HG02798 (cell line): ENCODE measurements around the gene PODN.

Source experiments
- ATAC-seq: cut with Tn5 transposase; IDR thresholded peaks from one replicate; pipeline ENCODE4 v1.9.1; 2021; ENCODE audit warnings: mild to moderate bottlenecking; ENCODE audit not compliant: unreplicated experiment, poor library complexity

PODN gene

DNA sequence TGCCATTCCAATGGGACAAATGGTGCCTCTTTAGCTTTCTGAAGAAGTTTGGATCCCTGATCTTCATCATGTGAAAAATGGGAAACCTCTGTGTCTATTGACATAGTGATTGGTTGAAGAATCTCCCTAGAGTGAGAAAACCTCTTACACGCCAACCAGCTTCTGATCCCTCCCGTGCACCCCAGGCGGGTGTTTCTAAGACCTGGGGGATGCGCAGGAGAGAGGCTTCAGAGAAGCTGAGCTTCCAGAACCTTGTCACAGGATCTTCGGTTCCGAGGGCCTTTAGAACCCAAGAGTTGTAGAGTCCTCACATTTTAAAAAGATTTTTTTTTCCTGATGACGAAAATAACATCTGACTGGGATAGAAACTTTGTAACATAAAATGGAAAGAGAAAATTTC, 11.3 kb downstream of the PODN start:
- ATAC-seq, result no peak

DNA sequence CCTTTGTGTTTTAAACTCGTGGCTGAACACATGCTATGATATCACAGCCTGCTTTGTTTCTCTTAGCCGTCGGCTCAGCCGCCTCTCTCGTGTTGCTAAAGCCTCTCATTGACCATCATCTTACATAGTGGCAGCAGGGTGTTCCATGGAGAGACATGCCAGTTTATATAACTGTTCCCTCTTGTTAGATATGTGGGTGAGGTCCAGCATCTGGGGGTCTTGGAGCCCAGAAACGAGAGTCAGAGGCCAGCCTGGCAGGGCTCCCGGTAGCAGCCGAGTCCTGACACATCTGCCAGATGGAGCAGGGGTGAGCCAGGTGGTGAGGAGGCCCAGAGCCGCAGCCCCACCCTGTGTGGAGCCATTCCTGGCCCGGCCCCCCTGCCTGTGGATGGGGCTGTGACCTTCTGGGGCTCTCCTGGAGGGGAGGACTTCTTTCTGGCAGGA, 11.9 kb downstream of the PODN start:
- ATAC-seq, result no peak

- ATAC-seq, result no peak
These were observed 12.5 kb downstream of the PODN start for GRCh38 chr1:53074313-53075154.

GRCh38 chr1:53075206-53075605, 13.2 kb downstream of the PODN start:
- ATAC-seq, result no peak

DNA sequence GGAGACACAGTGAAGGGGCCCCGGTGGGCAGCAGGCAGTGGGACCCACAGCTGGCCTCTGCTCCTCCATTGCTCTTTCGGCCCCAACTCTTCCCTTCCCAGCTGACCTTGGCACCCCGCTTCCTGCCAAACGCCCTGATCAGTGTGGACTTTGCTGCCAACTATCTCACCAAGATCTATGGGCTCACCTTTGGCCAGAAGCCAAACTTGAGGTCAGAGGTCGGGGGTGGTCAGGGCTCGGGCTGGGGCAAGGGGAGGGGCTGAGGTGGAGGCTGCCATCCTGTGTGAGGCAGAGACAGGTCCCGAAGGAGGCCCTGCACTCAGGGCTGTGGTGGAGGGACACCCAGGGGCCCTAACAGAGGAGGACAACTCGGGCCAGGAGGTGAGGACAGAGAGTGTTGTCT, 13.7 kb downstream of the PODN start:
- ATAC-seq, result no peak

GRCh38 chr1:53076165-53076564, 14.2 kb downstream of the PODN start:
- ATAC-seq, result no peak

- ATAC-seq, result no peak
These were observed 14.9 kb downstream of the PODN start for GRCh38 chr1:53076721-53077598.

DNA sequence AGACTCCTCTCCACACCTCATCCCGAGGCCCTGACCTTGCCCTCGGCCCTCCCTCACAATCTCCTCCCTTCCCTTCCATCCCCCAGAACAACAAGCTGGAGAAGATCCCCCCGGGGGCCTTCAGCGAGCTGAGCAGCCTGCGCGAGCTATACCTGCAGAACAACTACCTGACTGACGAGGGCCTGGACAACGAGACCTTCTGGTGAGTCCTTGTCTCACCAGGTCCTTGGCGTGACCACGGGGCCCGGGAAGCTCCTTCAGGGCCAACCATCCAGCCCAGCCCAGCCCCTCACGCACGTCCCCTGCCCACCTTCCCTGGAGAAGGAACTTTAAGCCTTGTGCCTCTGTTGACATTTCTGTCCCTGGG, 15.6 kb downstream of the PODN start:
- no peak for ATAC-seq

DNA sequence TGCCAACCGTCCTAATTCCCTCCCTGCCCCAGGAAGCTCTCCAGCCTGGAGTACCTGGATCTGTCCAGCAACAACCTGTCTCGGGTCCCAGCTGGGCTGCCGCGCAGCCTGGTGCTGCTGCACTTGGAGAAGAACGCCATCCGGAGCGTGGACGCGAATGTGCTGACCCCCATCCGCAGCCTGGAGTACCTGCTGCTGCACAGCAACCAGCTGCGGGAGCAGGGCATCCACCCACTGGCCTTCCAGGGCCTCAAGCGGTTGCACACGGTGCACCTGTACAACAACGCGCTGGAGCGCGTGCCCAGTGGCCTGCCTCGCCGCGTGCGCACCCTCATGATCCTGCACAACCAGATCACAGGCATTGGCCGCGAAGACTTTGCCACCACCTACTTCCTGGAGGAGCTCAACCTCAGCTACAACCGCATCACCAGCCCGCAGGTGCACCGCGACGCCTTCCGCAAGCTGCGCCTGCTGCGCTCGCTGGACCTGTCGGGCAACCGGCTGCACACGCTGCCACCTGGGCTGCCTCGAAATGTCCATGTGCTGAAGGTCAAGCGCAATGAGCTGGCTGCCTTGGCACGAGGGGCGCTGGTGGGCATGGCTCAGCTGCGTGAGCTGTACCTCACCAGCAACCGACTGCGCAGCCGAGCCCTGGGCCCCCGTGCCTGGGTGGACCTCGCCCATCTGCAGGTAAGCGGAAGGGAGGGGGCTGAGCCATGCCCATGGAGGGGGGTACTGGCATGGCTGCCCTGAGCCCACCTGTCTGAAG, 16.5 kb downstream of the PODN start:
- no peak for ATAC-seq

DNA sequence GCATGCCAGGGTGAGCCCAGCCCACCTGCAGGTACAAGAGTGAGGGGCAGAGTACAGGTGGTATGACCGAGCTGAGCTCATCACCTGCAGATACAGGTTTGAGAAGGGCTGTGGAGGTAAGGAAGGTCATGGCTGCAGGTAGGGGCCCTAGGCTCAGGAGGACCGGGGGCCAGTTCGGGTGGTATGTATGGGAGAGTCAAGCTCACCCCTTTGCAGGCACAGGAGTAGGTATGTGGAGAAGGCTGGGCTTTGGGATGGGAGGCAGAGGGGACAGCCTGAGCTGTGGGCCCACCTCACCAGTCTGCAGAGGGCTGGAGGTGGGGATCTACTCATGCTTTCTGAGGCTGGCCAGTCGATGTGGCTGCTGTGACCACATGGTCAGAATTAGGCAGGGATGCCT, 17.2 kb downstream of the PODN start:
- ATAC-seq, result no peak

- no peak for ATAC-seq
These were observed 18.0 kb downstream of the PODN start for GRCh38 chr1:53080041-53080440.

DNA sequence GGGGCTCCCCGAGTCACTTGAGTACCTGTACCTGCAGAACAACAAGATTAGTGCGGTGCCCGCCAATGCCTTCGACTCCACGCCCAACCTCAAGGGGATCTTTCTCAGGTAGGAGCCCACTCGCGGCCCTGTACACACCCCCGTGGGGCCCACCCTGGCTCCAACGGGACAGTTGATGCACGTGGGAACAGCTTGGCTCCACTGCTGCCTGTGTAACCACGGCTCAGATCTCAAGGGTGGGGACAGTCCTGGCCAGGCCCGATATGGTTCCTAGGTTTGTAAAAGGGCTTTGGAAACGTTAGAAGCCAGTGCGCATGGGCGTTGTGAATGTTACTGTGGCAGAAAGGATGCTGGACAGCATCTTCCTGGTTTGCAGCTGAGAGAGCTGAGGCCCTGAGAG, 18.8 kb downstream of the PODN start:
- no peak for ATAC-seq

GRCh38 chr1:53081384-53082066, 19.5 kb downstream of the PODN start:
- ATAC-seq, result no peak

DNA sequence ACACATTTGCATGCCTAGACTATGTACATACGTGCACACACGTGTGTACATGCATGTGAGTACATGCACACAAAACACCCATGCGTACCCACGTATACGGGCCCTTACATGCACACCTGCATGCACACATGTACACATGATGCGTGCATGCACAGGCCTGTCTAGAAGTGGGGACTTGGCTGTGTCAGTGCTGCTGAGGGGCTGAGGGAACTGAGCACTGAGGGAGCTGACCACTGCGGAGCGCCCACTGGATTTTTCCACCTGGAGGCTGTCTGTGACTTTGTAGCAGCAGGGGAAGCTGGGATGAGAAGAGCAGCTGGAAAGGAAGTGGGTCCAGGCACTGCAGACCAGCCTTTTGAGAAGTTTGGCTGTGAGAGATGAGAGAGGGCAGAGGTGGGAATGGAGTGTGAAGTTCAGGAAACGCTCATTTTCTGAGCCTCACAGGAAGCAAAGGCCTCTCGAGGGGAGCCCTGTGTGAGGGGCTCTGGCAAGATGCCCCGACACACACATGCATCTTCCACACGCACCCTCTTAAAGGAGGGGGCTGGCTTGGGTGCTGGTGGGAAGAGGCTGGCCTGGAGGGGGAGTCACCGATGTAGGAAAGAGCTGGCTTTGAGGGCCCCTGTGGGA, 20.9 kb downstream of the PODN start:
- ATAC-seq, result no peak

DNA sequence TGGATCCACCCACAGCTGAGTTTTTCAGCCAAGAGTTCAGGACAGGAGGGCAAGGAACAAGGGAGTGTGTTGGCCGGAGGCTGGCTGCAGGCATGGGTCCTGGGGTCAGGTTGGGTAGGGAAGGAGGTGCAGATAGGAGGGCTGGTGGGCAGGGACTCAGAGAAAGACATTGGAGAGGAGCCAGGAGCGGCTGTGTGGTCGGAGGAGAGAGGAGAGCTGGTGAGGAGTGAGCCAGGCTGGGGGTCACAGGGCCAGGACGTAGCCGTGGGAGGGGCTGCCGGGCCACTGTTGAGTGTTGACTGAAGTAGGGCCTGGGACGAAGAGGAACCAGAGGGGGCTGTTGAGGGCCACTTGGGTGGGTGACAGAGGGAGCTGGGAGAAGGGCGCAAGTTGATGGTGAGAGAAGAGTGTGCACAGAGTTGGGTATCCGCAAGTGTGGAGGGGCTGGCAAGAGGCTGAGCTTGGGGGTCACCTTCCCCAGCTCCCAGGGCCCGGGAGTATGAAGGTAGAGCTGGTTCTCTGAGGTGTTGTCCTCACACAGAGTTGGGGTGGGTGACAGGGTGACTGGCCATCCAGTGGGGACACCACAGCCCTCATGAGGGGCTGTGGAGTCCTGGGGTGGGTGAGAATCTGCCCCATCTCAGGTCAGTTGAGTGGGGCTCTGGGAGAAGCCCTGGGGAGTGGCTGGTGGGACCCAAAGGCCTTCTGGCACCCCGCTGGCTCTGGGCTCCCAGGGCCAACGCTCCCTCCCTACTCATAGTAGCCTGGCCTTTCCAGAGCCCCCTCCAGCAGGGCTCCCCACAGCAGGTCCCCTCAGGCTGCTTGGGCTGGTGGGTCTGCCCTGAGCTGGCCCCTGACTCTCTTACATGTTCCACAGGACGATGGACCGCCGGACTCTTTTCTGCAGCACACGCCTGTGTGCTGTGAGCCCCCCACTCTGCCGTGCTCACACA, 21.9 kb downstream of the PODN start:
- ATAC-seq, result no peak

DNA sequence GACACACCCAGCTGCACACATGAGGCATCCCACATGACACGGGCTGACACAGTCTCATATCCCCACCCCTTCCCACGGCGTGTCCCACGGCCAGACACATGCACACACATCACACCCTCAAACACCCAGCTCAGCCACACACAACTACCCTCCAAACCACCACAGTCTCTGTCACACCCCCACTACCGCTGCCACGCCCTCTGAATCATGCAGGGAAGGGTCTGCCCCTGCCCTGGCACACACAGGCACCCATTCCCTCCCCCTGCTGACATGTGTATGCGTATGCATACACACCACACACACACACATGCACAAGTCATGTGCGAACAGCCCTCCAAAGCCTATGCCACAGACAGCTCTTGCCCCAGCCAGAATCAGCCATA, 22.6 kb downstream of the PODN start:
- no peak for ATAC-seq

DNA sequence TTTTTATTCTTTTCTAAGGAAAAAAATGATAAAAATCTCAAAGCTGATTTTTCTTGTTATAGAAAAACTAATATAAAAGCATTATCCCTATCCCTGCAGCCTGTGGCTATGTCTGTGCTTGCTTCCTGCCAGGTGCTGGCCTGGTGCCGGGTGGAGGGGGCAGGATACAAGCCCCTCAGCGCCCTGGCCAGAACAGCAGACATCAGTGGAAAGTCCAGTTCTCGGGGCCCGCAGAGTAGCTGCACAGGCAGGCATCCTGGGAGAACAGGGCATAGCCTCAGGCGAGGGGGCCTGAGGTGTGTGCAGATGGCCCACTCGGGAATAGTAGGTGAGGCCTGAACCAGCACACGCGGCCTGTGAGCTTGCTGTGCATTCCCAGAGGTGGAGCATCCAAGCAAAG, 23.4 kb downstream of the PODN start:
- ATAC-seq, result no peak

DNA sequence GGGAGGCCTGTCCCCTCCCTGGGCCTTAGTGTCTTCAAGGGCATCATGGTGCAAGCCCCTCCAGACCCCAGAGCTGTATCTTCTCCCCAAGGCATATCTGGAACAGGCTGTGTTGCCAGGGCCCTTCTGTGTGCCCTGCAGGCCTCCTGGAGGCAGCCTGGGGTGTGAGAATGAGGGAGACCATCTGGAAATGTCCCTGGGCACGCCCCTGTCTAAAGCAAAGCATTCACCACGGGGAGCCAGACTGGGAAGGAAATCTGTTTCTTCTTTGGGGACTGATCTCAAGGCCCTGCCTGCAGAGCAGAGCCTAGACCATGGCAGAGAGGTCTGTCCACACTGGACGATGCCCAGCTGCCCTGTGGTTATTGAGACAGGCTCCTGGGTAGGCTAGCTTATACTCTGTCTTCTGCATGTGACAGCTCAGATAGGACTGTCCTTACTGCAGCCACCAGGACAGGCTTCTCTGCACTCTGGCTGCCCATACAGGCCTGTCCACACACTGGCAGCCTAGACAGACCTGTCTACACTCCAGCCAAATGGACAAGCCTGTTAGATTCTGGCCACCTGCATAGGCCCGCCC, 24.6 kb downstream of the PODN start:
- ATAC-seq, result no peak
